Spleen (tissue), 7 donors: ENCODE measurements around the gene CRYBG1.

Experiments used
- POLR2AphosphoS5 ChIP-seq, 3 donors: sonication (generic); formaldehyde crosslinking; IDR thresholded peaks; one replicate each; pipeline ENCODE4 v1.5.1; 2017; ENCODE audit warnings: antibody characterized with exemption in 3 of 3
- TF ChIP-seq, protein P1 (sequence below), 11 experiments: fragments of 200-600 bp in 7 of 11; fragments of 450-650 bp in 4 of 11; sonication (generic) in 4 of 11; IDR thresholded peaks in 8 of 11; conservative IDR thresholded peaks in 3 of 11; 1 replicate in 7 of 11; 2 replicates in 4 of 11; pipeline versions ENCODE4 v1.4.0 to v1.8.0; 2016 to 2021; ENCODE audit warnings: antibody characterized with exemption in 11 of 11, inconsistent platforms in 4 of 11, mild to moderate bottlenecking in 1 of 11
- donor health status: DM: no; HTN: no; CAD: no; lungs with moderate emphysema.
- donor health status: DM: no; HTN: no; CAD: no.
- donor health status: DM: no; HTN: no; CAD: no.

- TF ChIP-seq, protein P1, sequence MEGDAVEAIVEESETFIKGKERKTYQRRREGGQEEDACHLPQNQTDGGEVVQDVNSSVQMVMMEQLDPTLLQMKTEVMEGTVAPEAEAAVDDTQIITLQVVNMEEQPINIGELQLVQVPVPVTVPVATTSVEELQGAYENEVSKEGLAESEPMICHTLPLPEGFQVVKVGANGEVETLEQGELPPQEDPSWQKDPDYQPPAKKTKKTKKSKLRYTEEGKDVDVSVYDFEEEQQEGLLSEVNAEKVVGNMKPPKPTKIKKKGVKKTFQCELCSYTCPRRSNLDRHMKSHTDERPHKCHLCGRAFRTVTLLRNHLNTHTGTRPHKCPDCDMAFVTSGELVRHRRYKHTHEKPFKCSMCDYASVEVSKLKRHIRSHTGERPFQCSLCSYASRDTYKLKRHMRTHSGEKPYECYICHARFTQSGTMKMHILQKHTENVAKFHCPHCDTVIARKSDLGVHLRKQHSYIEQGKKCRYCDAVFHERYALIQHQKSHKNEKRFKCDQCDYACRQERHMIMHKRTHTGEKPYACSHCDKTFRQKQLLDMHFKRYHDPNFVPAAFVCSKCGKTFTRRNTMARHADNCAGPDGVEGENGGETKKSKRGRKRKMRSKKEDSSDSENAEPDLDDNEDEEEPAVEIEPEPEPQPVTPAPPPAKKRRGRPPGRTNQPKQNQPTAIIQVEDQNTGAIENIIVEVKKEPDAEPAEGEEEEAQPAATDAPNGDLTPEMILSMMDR (IDR thresholded peaks at IDR 0.05 in 8 of 11, conservative IDR thresholded peaks at IDR 0.05 in 3 of 11) = no peak
- TF ChIP-seq POLR2AphosphoS5 (IDR thresholded peaks at IDR 0.05) = no peak
These were observed 97.8 kb downstream of the CRYBG1 start for GRCh38 chr6:106458021-106458986.
